ENCODE data around the gene RGS9.

GRCh38 chr17:65197201-65197600 is 60.0 kb downstream of the RGS9 start:
- TF ChIP-seq, protein P1, sequence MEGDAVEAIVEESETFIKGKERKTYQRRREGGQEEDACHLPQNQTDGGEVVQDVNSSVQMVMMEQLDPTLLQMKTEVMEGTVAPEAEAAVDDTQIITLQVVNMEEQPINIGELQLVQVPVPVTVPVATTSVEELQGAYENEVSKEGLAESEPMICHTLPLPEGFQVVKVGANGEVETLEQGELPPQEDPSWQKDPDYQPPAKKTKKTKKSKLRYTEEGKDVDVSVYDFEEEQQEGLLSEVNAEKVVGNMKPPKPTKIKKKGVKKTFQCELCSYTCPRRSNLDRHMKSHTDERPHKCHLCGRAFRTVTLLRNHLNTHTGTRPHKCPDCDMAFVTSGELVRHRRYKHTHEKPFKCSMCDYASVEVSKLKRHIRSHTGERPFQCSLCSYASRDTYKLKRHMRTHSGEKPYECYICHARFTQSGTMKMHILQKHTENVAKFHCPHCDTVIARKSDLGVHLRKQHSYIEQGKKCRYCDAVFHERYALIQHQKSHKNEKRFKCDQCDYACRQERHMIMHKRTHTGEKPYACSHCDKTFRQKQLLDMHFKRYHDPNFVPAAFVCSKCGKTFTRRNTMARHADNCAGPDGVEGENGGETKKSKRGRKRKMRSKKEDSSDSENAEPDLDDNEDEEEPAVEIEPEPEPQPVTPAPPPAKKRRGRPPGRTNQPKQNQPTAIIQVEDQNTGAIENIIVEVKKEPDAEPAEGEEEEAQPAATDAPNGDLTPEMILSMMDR (IDR thresholded peaks at IDR 0.05 in 2 of 3, conservative IDR thresholded peaks at IDR 0.05 in 1 of 3; ENCODE audit: borderline replicate concordance in 1 of 3, insufficient read depth in 1 of 3, low read depth in 2 of 3, low read length in 2 of 3), result no peak
- TF ChIP-seq REST (IDR thresholded peaks at IDR 0.05; ENCODE audit: low read depth), result no peak
- no peak for TF ChIP-seq POLR2A (IDR thresholded peaks at IDR 0.05; ENCODE audit: borderline replicate concordance, extremely low read depth, insufficient read depth, insufficient read length)
- TF ChIP-seq ZFX (IDR thresholded peaks at IDR 0.05), result no peak
- TF ChIP-seq EZH2 (IDR thresholded peaks at IDR 0.05), result no peak
